RWPE2 (cell line): ENCODE measurements around the gene KRT13.
"Not testable (repeated sequence)": the region's sequence is repeated elsewhere in the genome, so short reads cannot be mapped to it uniquely, and the experiment has no call there.

Experiments used
- ATAC-seq: fragments of 200-7000 bp; cut with Tn5 transposase; 3 replicates; pipeline ENCODE4 v1.9.1; 2021; ENCODE audit warnings: low read depth
- DNase-seq: peaks from one replicate; pipeline ENCODE4 v3.0.0-alpha.2; 2020; ENCODE audit warnings: low spot score
- H3K27ac ChIP-seq: fragments of 450-650 bp; 2 replicates; pipeline ENCODE4 v1.5.1; 2017; ENCODE audit warnings: mild to moderate bottlenecking; ENCODE audit not compliant: poor library complexity, severe bottlenecking
- H3K27me3 ChIP-seq: fragments of 250-450 bp; sonication (Bioruptor Pico); 2 replicates; pipeline ENCODE4 v1.5.1; 2021; ENCODE audit warnings: mild to moderate bottlenecking, moderate library complexity; ENCODE audit not compliant: insufficient read depth, poor library complexity, severe bottlenecking
- H3K36me3 ChIP-seq: fragments of 250-450 bp; sonication (Bioruptor Pico); 2 replicates; pipeline ENCODE4 v1.5.1; 2020; ENCODE audit warnings: low read depth, mild to moderate bottlenecking, moderate library complexity
- H3K4me1 ChIP-seq: fragments of 250-450 bp; sonication (Bioruptor Pico); 2 replicates; pipeline ENCODE4 v1.5.1; 2021; ENCODE audit warnings: mild to moderate bottlenecking, moderate library complexity; ENCODE audit not compliant: insufficient read depth, poor library complexity, severe bottlenecking
- H3K4me3 ChIP-seq: fragments of 250-450 bp; sonication (Bioruptor Pico); 2 replicates; pipeline ENCODE4 v1.5.1; 2021; ENCODE audit warnings: mild to moderate bottlenecking, moderate library complexity; ENCODE audit not compliant: severe bottlenecking
- H3K9me3 ChIP-seq: fragments of 250-450 bp; sonication (Bioruptor Pico); 2 replicates; pipeline ENCODE4 v1.5.1; 2021; ENCODE audit warnings: mild to moderate bottlenecking, moderate library complexity; ENCODE audit not compliant: severe bottlenecking
- TF ChIP-seq, protein P1 (sequence below): fragments of 450-650 bp; IDR thresholded peaks from one replicate; pipeline ENCODE4 v1.5.1; 2017; ENCODE audit warnings: mild to moderate bottlenecking, moderate library complexity; ENCODE audit not compliant: poor library complexity, severe bottlenecking

Gene KRT13

DNA sequence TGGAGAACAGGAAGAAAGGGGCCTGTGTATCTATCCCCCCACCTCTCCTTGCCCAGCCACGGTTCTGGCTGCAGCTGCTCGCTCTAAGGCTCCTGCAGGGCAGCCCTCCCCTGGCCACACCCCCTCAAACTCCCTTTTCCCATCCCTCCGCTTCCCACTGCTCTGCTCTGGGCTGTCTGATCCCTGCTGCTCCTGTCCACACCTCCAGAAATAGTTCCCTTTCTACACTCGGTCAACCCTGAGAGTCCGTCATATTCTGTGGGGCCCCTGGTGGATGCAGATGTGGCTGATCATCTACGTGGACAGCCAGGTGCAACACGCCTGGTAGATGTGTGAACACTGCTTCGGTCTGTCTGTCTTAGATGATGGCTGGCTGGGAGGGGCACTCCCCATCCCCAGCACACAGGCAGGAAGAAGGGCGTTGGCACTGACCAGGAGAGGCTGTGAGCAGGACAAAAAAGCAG lies 42.0 kb upstream of the KRT13 start:
- Histone ChIP-seq H3K4me1 (peaks cover 25% of the 10 kb centered on the region), H3K27ac (peak overlapping the region; percentile 74), H3K36me3 (no peaks in the 10 kb centered on the region), H3K4me3 (no peak overlapping the region), H3K27me3 (no peaks in the 10 kb centered on the region), H3K9me3 (no peaks in the 10 kb centered on the region)
- DNase-seq = no peak
- peak; percentile 40 for ATAC-seq
- TF ChIP-seq, protein P1, sequence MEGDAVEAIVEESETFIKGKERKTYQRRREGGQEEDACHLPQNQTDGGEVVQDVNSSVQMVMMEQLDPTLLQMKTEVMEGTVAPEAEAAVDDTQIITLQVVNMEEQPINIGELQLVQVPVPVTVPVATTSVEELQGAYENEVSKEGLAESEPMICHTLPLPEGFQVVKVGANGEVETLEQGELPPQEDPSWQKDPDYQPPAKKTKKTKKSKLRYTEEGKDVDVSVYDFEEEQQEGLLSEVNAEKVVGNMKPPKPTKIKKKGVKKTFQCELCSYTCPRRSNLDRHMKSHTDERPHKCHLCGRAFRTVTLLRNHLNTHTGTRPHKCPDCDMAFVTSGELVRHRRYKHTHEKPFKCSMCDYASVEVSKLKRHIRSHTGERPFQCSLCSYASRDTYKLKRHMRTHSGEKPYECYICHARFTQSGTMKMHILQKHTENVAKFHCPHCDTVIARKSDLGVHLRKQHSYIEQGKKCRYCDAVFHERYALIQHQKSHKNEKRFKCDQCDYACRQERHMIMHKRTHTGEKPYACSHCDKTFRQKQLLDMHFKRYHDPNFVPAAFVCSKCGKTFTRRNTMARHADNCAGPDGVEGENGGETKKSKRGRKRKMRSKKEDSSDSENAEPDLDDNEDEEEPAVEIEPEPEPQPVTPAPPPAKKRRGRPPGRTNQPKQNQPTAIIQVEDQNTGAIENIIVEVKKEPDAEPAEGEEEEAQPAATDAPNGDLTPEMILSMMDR = no peak

- Histone ChIP-seq H3K27ac (peak overlapping the region; percentile 74), H3K27me3 (no peaks in the 10 kb centered on the region), H3K4me3 (no peak overlapping the region), H3K9me3 (no peaks in the 10 kb centered on the region), H3K4me1 (peaks cover 25% of the 10 kb centered on the region), H3K36me3 (no peaks in the 10 kb centered on the region)
- no peak for DNase-seq
- no peak for ATAC-seq
- TF ChIP-seq, protein P1 = no peak
These were observed 41.4 kb upstream of the KRT13 start for GRCh38 chr17:41546819-41547218.

DNA sequence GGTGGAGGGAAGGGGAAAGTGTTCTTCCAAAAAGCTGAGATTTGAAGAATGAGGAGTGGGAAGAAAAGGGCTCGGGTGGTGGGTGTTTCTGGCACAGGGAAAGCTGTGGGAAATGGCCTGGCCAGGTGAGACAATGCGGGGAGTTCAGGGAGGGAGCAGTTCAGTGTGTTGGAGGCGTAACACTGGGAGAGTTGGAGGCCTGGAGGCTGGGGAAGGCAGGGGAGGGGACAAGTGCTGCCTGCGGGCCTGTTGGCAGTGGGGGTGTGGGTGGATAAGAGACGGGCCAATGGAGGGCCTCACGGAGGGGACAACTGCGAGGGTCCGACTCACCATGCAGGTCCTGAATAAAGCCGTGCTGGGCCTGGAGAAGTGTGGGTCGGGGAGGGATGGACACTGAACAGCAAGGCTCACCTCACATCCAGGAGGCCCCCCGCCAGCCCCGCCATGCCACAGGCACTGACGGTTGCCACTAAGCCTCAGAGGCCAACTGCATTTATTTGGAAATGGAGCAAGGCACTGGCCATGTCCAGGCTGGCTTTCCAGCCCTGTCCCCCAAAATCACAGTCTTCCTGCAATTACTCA lies 40.5 kb upstream of the KRT13 start:
- ATAC-seq (no peak), DNase-seq (no peak)
- H3K4me1 ChIP-seq = peaks cover 30% of the 10 kb centered on the region
- no peak overlapping the region for H3K27ac ChIP-seq
- H3K9me3 ChIP-seq = no peaks in the 10 kb centered on the region
- TF ChIP-seq, protein P1 = no peak
- no peaks in the 10 kb centered on the region for H3K36me3 ChIP-seq
- H3K27me3 ChIP-seq = no peaks in the 10 kb centered on the region
- H3K4me3 ChIP-seq = no peak overlapping the region

DNA sequence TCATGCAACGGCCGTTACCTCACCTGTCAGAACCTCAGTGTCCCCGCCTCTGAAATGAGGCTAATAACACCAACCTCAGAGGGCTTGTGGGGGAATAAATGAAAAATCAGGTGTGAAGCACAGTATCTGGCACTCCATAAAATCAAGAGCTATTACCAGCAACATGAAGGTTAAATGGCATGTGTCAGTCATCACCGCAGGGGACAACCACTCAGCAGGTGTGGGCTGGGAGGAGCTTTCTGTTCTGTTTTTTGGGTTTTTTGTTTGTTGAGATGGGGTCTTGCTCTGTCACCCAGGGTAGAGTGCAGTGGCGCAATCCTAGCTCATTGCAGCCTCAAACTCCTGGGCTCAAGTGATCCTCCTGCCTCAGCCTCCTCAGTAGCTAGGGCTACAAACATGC lies 39.5 kb upstream of the KRT13 start:
- Histone ChIP-seq H3K4me1 (peaks cover 33% of the 10 kb centered on the region), H3K27me3 (no peaks in the 10 kb centered on the region), H3K36me3 (no peaks in the 10 kb centered on the region), H3K4me3 (no peak overlapping the region), H3K9me3 (no peaks in the 10 kb centered on the region), H3K27ac (no peak overlapping the region)
- TF ChIP-seq, protein P1 = no peak
- DNase-seq (no peak), ATAC-seq (no peak)

DNA sequence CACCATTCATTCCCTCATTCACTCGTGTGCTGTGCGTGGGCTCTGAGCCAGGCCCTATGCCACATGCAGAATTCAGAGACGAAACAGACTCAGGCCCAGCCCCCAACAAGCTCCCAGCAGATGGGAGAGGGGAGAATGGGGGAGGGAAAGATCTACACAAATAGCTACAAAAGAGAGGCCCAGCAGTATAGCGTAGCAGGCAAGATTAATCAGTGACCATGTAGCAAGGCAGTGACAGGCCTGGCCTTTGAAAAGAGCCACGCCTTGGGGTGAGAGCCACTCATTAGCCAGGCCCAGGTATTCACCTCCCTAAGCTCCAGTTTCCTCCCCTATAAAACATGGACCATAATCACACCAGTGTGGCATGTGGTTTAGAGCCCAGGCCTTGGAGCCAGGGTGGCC lies 39.1 kb upstream of the KRT13 start:
- DNase-seq = no peak
- TF ChIP-seq, protein P1 = no peak
- no peaks in the 10 kb centered on the region for H3K27me3 ChIP-seq
- H3K4me1 ChIP-seq = peaks cover 29% of the 10 kb centered on the region
- no peaks in the 10 kb centered on the region for H3K36me3 ChIP-seq
- H3K9me3 ChIP-seq = no peaks in the 10 kb centered on the region
- ATAC-seq = no peak
- no peak overlapping the region for H3K4me3 ChIP-seq
- H3K27ac ChIP-seq = no peak overlapping the region

DNA sequence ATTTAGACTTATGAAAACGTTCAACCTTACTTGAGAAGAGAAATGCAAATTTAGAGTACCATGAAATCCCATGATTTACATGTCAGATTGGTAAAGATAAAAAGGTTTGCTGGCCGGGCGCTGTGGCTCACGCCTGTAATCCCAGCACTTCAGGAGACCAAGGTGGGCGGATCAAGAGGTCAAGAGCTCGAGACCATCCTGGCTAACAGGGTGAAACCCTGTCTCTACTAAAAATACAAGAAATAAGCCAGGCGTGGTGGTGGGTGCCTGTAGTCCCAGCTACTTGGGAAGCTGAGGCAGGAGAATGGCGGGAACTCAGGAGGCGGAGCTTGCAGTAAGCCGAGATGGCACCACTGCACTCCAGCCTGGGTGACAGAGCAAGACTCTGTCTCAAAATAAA lies 37.4 kb upstream of the KRT13 start:
- not testable (repeated sequence) for H3K27ac ChIP-seq, H3K27me3 ChIP-seq, ATAC-seq, H3K9me3 ChIP-seq, H3K36me3 ChIP-seq, H3K4me3 ChIP-seq, DNase-seq
- peaks cover 26% of the 10 kb centered on the region for H3K4me1 ChIP-seq
